HuH-7 (cell line): ENCODE measurements around the gene PCSK7.

Experiments used
- DNase-seq: peaks from one replicate; pipeline ENCODE4 v3.0.0; 2011; ENCODE audit warnings: low spot score

PCSK7 gene

GRCh38 chr11:117181586-117182550, 50.0 kb downstream of the PCSK7 start:
- DNase-seq: no peak

- peak; percentile 85 for DNase-seq
Measured at GRCh38 chr11:117180661-117181585, 51.0 kb downstream of the PCSK7 start.

GRCh38 chr11:117180020-117180419, 51.9 kb downstream of the PCSK7 start:
- DNase-seq: no peak

- no peak for DNase-seq
Measured at GRCh38 chr11:117179048-117179999, 52.5 kb downstream of the PCSK7 start.

GRCh38 chr11:117178210-117179034, 53.5 kb downstream of the PCSK7 start, which contains the start of gene SIDT2:
Gene SIDT2 (plus strand): TSS chr11:117178743. CDS start chr11:117179264, 521 bp downstream.
- peak; percentile 88 for DNase-seq

GRCh38 chr11:117177534-117178209, 54.2 kb downstream of the PCSK7 start:
- DNase-seq: no peak

GRCh38 chr11:117176186-117176585, 55.7 kb downstream of the PCSK7 start:
- DNase-seq: no peak

- no peak for DNase-seq
Measured at GRCh38 chr11:117175781-117176180, 56.1 kb downstream of the PCSK7 start.

- DNase-seq: no peak
Measured at GRCh38 chr11:117175104-117175503, 56.8 kb downstream of the PCSK7 start.

GRCh38 chr11:117172724-117173421, 59.0 kb downstream of the PCSK7 start:
- no peak for DNase-seq

GRCh38 chr11:117171404-117172061, 60.3 kb downstream of the PCSK7 start:
- no peak for DNase-seq

GRCh38 chr11:117171007-117171403, 60.9 kb downstream of the PCSK7 start:
- DNase-seq: no peak

- DNase-seq: no peak
Measured at GRCh38 chr11:117170210-117170609, 61.7 kb downstream of the PCSK7 start.

GRCh38 chr11:117169736-117170135, 62.1 kb downstream of the PCSK7 start:
- no peak for DNase-seq

GRCh38 chr11:117166491-117166890, 65.4 kb downstream of the PCSK7 start:
- no peak for DNase-seq

GRCh38 chr11:117160826-117161225, 71.0 kb downstream of the PCSK7 start:
- DNase-seq: no peak

GRCh38 chr11:117159892-117160291, 72.0 kb downstream of the PCSK7 start:
- DNase-seq: no peak

GRCh38 chr11:117157507-117157906, 74.4 kb downstream of the PCSK7 start:
- no peak for DNase-seq

- DNase-seq: no peak
Measured at GRCh38 chr11:117154468-117154867, 77.4 kb downstream of the PCSK7 start.
